OCI-LY7 (cell line): Measurements from ENCODE around the gene ADARB2.

Experiments used
- CTCF ChIP-seq: fragments of 200-600 bp; sonication (generic); conservative IDR thresholded peaks from 2 replicates; pipeline ENCODE4 v1.5.1; 2014; ENCODE audit warnings: mild to moderate bottlenecking, antibody characterized with exemption, low read length, moderate library complexity, mixed read lengths
- EZH2phosphoT487 ChIP-seq: fragments of 200-600 bp; sonication (generic); IDR thresholded peaks from 2 replicates; pipeline ENCODE4 v1.6.1; 2018; ENCODE audit warnings: low read depth, borderline replicate concordance, mild to moderate bottlenecking, mixed run types, antibody characterized with exemption, low read length, moderate library complexity, mixed read lengths

GRCh38 chr10:1149793-1150637 lies 587.3 kb downstream of the ADARB2 start:
- TF ChIP-seq CTCF = no peak
- TF ChIP-seq EZH2phosphoT487 = no peak
